SK-N-SH treated with all-trans-retinoic acid at 6 μM for 48 hours (cell line): ENCODE results near the gene LRRC36.

Experiments
- ARNTL ChIP-seq: fragments of 450-650 bp; formaldehyde crosslinking; IDR thresholded peaks from 2 replicates; pipeline ENCODE4 v1.5.0; 2020; ENCODE audit warnings: low read depth, mild to moderate bottlenecking, moderate library complexity, borderline replicate concordance
- ESRRG ChIP-seq: fragments of 250-450 bp; sonication (Bioruptor Pico); IDR thresholded peaks from 2 replicates; pipeline ENCODE4 v1.6.1; 2021; ENCODE audit warnings: mild to moderate bottlenecking
- OSR1 ChIP-seq: fragments of 250-450 bp; sonication (Bioruptor Pico); IDR thresholded peaks from 2 replicates; pipeline ENCODE4 v1.8.0; 2022; ENCODE audit warnings: moderate library complexity, mild to moderate bottlenecking, inconsistent platforms
- PPARA ChIP-seq: fragments of 250-450 bp; sonication (Bioruptor Pico); IDR thresholded peaks from 2 replicates; pipeline ENCODE4 v1.5.0; 2020; ENCODE audit warnings: mild to moderate bottlenecking, borderline replicate concordance
- RARB ChIP-seq: fragments of 250-450 bp; sonication (Bioruptor Pico); IDR thresholded peaks from 2 replicates; pipeline ENCODE4 v1.8.0; 2021; ENCODE audit warnings: mild to moderate bottlenecking, moderate library complexity
- SNAI2 ChIP-seq: fragments of 250-450 bp; sonication (Bioruptor Pico); IDR thresholded peaks from 2 replicates; pipeline ENCODE4 v1.5.0; 2020; ENCODE audit warnings: mild to moderate bottlenecking, moderate library complexity
- TCF4 ChIP-seq: fragments of 250-450 bp; sonication (Bioruptor Pico); IDR thresholded peaks from 2 replicates; pipeline ENCODE4 v1.8.0; 2021; ENCODE audit warnings: mild to moderate bottlenecking, moderate library complexity, borderline replicate concordance
- TOX ChIP-seq: fragments of 250-450 bp; sonication (Bioruptor Pico); IDR thresholded peaks from 2 replicates; pipeline ENCODE4 v1.8.0; 2021; ENCODE audit warnings: mild to moderate bottlenecking, moderate library complexity, borderline replicate concordance
- ZFP3 ChIP-seq: fragments of 250-450 bp; sonication (Bioruptor Pico); IDR thresholded peaks from 2 replicates; pipeline ENCODE4 v1.5.0; 2020; ENCODE audit warnings: mild to moderate bottlenecking, moderate library complexity
- ZFP30 ChIP-seq: fragments of 450-650 bp; formaldehyde crosslinking; IDR thresholded peaks from 2 replicates; pipeline ENCODE4 v1.5.0; 2022; ENCODE audit warnings: mild to moderate bottlenecking, moderate library complexity
- ZNF8 ChIP-seq: fragments of 450-650 bp; formaldehyde crosslinking; IDR thresholded peaks from 2 replicates; pipeline ENCODE4 v1.5.0; 2020; ENCODE audit warnings: mild to moderate bottlenecking, moderate library complexity
- TF ChIP-seq, protein P1 (sequence below): fragments of 250-450 bp; sonication (Bioruptor Pico); IDR thresholded peaks from 2 replicates; pipeline ENCODE4 v1.8.0; 2020; ENCODE audit warnings: mild to moderate bottlenecking, moderate library complexity, borderline replicate concordance
- TF ChIP-seq, protein P2 (sequence below): fragments of 250-450 bp; sonication (Bioruptor Pico); IDR thresholded peaks from 2 replicates; pipeline ENCODE4 v1.5.1; 2021; ENCODE audit warnings: mild to moderate bottlenecking, moderate library complexity

DNA sequence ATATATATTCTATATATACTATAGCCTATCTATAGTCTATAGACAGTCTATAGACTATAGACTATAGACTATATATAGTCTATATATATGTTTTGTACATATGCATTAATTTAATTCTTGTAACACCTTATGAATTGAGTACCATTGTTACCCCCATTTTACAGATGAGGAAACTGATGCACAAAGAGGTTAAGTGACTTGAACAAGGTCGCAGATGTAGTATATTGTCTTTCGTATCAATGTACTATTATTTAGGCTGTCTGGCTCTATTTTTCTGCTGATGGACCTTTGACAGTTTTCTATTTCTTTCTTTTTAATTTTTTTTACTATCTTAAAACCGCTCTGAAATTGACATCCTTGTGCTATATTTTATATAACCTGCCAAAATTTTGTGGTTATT lies 14.6 kb downstream of the LRRC36 start:
- no peak for TF ChIP-seq OSR1 (CRISPR knock-in tag)
- TF ChIP-seq ZNF8 (CRISPR knock-in tag), result no peak
- no peak for TF ChIP-seq PPARA
- TF ChIP-seq ZFP30, result no peak
- TF ChIP-seq SNAI2 (CRISPR knock-in tag), result no peak
- TF ChIP-seq RARB (CRISPR knock-in tag), result no peak
- TF ChIP-seq, protein P1, sequence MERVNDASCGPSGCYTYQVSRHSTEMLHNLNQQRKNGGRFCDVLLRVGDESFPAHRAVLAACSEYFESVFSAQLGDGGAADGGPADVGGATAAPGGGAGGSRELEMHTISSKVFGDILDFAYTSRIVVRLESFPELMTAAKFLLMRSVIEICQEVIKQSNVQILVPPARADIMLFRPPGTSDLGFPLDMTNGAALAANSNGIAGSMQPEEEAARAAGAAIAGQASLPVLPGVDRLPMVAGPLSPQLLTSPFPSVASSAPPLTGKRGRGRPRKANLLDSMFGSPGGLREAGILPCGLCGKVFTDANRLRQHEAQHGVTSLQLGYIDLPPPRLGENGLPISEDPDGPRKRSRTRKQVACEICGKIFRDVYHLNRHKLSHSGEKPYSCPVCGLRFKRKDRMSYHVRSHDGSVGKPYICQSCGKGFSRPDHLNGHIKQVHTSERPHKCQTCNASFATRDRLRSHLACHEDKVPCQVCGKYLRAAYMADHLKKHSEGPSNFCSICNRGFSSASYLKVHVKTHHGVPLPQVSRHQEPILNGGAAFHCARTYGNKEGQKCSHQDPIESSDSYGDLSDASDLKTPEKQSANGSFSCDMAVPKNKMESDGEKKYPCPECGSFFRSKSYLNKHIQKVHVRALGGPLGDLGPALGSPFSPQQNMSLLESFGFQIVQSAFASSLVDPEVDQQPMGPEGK (CRISPR knock-in tag), result no peak
- TF ChIP-seq ESRRG (CRISPR knock-in tag), result no peak
- no peak for TF ChIP-seq TOX (CRISPR knock-in tag)
- no peak for TF ChIP-seq ARNTL
- TF ChIP-seq ZFP3, result no peak
- TF ChIP-seq, protein P2, sequence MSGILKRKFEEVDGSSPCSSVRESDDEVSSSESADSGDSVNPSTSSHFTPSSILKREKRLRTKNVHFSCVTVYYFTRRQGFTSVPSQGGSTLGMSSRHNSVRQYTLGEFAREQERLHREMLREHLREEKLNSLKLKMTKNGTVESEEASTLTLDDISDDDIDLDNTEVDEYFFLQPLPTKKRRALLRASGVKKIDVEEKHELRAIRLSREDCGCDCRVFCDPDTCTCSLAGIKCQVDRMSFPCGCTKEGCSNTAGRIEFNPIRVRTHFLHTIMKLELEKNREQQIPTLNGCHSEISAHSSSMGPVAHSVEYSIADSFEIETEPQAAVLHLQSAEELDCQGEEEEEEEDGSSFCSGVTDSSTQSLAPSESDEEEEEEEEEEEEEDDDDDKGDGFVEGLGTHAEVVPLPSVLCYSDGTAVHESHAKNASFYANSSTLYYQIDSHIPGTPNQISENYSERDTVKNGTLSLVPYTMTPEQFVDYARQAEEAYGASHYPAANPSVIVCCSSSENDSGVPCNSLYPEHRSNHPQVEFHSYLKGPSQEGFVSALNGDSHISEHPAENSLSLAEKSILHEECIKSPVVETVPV (CRISPR knock-in tag), result no peak
- TF ChIP-seq TCF4 (CRISPR knock-in tag), result no peak
